NCI-H2196 (cell line): ENCODE measurements around the gene AGAP1.

ENCODE experiments used
- DNase-seq: peaks from one replicate; lab custom pipeline; 2025; ENCODE audit not compliant: unreplicated experiment; lab: John Stamatoyannopoulos, UW

Gene AGAP1

DNA sequence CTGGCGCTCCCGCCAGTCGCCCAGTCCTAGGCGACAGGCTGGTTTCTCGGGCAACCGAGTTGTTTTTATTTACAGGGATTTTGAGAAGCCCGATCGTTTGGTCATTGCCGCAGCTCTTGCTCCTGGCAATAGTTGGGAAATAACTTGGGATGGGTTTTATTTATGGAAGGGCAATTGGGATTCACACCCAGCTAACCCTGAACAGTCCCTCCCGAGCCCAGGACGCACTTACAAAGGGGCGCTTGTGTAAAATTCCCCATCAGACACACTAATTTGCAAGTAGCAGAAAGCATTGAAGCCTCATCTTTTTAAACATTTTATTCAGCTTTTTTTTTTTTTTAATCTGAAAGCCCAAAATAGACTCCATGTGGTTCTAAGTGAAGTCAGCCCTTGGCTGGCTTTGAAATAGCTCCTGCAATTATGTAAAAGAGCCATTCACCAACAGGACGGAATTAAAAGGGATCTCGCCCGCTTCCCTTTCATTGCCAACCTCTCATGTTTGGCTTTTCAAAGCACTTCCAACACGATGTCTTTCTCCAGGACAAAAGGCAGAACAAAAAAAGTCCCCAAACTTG is 677.9 kb downstream of the AGAP1 start:
- DNase-seq = no peak

DNA sequence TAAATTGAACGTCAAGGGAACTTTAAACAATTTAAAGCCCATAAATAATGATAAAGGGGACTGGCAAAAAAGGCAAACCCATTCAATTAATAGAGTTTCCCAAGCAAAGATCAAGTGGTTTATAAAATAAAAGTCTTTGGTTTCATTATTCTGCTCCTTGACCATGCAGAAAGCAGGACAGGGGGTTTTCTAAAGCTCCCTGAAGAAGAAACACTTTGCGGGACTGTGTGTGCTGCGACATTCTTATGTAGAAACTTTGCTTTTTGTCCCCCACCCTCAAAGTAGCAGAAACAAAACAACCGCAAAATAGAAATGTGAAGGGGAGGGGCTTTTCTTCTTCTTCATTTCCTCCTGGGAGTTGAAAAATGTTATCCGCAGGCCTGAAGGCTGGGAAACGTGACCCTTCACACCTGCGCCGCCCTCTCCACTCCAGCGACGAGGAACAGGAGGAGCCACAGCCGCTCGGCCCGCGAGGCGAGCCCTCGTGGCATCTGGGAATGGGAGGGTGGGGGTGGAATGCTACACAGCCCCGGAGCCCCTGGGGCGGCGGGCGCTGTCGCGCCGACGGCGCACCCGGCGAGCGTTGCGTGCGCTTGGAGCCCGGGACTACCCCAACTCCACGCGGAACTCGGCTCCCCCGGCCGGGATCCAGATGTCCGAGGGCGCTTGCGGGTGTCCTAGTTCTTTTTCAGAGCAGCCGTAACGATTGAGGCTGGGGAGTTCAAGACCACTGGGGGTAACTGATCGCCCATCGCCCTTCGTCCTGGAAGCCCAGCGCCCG is 678.6 kb downstream of the AGAP1 start:
- no peak for DNase-seq

DNA sequence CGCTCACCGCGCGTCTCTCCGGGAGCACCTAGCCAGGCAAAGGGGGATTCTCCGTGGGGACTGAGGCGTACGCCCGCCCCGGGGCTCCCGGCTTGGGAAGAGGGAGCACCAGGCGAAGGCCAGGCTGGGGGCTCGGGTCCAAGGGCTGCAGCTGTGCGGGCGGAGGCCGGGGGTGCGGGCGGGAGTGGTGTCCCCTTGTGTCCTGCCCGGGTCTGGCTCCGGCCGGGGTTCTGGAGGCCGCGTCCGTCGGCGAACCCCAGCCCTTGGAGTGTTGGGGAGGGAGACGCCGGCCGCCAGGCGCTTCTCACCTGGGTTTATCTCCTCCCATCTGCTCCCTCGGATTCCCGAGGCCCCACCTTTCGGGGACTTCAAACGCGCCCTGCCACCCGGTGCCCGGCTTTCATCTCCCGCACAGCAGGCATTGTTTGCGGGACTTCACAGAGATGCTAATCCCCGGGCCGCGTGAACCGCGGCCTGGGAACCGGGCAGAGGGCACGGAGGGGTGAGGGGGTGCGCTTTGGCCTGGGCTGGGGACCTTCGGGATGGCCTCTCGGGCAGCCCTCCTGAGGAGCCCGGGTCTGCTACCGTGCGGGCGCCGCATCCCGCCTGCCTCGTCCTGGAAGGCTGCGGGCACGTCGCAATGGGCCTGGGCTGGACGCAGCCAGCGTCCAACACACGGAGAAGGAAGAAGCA is 679.3 kb downstream of the AGAP1 start:
- DNase-seq = no peak

DNA sequence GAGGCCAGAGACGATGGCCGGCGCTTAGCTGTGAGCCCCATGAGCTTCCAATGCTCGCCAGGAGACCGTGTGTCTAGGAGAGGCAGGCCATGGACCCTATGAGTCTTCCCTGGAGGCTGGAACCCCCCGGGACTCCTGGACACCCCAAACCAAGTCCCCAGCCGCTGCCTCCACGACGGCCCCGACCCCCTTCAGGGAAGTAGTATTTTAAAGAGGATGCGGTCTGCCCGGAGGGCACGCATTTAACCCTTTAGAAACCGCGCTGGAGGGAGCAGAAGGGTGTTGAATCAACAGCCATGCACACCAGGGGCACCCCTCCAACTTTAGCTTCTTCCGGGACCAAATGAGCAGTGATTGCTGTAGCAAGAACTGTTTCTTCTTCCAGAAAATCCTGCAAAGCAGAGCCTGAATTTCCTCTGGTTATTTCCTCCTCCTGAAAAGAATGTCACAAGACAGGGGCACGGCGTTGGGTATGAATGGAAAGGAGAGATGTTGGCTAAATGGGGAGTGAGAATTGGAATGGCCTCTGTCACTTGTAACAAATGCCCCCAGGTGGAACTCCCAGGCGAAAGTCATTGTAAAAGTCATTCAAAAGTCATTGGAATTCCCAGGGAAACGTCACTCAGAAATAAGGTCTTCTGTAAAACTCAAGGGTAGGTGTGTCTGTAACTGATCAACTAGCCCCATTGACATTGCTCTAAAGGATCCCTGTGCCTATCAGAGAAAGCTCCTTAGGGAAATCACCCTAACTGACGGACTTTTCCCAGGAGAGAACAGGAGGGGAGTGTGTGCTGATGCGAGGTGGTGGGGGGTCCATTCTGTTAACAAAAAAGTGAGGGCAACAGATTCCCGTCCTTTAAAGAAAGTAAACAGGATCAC is 680.1 kb downstream of the AGAP1 start:
- DNase-seq = no peak

DNA sequence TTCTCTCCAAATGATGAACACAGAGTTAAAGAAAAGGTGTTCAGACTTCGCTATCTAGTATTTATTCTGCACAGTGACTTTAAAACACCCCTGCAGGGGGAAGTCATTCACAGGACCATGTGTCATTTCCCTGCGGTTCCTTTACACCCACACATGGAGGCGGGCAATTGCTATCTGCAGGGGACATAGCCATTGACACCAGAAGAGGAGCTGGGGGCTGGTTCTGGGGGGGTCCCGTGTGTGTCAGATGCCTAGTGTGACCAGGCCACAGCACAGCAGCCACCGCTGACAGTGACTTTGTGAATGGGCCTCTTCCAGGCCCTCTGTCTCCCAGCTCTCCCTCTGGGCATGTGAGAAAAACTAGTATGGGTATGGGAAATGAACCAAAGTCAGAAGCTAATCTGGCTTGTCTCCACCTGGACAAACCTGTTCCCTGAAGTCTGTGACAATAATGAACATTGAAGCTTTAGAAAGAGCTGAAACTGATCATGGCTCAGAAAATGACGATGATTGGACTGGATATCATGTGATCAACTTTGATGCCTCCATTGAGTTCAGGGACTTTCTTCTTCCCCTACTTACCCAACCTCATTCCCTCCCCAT is 681.8 kb downstream of the AGAP1 start:
- DNase-seq = no peak

DNA sequence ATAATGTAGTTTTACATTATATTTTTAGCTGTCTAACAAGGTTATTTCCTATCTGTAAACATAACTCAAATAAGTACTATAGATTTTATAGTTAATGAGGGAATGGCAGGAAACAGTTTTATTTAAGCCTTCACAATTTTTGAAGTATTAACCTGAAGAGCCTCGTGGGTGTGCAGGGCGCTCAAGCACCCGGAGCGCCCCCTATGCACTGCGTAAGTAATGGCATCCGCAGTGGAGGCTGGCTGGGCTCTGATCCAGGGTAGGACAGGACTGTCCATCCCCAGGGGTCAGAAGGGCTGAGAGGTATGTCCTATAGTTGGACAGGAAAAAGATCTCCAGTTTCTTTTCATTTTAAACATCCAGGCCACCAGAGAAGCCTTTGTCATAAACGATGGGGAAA is 682.6 kb downstream of the AGAP1 start:
- no peak for DNase-seq

DNA sequence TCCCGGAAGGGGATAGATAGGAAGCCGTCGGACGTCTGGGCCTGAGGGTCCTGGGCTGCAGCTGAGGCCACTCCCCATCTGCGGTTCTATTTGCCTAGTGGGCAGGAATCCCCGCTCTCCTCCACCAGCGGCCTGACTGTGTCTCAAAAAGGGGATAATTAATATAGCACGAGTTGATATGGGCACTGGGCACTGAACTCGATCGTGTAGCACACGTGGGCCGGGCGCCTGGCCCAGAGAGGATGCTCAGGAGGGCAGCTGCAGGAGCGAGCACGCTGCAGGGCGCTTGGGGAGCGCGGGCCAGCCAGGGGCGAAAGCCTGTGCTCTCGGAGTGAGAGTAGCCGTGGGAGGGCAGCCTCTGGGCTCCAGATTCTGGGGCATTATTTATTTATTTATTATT is 683.1 kb downstream of the AGAP1 start:
- no peak for DNase-seq

DNA sequence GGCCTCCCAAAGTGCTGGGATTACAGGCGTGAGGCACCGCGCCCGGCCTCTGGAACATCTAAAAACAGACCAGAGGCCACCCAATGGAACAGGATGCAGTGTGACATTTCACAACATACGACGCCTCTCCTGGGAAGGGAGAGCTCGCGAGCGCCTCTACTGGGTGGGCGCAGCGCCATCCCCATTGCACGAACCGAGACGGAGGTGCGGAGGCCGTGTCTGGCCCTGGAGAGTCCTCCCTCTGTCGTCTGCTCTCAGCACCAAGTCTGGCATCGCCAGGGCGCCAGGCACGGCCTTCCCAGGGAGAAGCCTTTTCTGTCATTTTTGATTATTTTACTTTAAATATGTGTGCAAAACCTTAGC is 683.7 kb downstream of the AGAP1 start:
- DNase-seq = no peak

DNA sequence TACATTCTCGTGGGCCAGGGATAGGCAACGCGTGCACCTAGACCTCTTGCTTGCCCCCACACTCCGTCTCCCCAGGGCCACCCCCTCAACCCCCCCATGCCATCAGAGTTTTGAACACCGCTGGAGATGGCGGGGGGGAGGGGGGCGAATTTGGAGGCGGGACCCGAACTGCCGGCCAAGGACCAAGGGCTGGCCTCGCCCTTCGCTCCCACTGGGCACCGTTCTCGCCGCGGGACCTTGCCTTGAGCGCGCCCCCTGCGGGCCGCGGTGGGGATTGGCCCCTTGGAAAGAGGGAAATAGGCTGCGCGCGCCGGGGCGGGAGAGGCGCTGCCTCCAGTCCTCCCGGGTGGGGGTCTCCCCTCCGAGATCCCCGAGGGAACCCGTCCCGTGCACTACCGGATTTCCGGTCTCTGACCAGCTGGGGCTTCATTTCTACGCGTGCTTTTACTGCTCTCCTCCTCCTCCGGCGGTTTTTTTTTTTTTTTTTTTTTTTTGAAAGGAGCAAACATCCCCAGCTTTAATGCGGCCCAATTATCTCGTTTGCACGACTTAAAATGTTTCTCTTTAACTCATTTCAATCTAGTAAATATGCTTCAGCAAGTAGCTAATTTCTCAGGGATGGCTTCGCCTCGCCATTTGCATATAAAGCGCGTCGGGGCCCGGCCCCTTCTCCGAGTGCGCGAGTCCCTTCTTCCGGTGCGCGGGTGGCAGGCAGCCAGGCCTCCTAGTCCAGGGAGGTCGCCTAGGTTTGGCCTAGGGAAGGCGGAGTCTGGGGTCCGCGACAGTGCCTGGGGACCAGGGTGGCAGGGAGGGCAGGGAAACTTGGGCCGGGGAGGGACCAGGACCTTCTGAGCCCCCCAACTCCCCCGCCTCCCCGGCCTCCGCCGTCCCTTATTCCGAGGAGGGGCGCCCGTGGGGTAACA is 684.4 kb downstream of the AGAP1 start:
- DNase-seq = peak; percentile 91

DNA sequence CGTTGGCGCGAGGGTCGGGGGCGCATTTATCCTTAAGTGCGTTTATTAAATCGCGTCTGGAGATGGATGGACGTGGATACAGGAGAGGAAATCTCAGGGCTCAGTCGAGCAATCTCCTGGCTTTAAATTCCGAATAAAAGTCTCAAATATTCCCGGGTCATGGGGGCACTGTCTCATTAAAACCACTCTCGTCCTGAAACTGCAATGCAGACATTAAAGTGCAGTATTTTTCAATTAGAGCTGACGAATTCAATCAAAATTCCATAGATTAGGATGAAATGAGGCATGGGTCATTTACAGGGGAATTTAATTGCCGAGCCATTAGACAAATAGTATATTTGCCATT is 685.0 kb downstream of the AGAP1 start:
- no peak for DNase-seq

DNA sequence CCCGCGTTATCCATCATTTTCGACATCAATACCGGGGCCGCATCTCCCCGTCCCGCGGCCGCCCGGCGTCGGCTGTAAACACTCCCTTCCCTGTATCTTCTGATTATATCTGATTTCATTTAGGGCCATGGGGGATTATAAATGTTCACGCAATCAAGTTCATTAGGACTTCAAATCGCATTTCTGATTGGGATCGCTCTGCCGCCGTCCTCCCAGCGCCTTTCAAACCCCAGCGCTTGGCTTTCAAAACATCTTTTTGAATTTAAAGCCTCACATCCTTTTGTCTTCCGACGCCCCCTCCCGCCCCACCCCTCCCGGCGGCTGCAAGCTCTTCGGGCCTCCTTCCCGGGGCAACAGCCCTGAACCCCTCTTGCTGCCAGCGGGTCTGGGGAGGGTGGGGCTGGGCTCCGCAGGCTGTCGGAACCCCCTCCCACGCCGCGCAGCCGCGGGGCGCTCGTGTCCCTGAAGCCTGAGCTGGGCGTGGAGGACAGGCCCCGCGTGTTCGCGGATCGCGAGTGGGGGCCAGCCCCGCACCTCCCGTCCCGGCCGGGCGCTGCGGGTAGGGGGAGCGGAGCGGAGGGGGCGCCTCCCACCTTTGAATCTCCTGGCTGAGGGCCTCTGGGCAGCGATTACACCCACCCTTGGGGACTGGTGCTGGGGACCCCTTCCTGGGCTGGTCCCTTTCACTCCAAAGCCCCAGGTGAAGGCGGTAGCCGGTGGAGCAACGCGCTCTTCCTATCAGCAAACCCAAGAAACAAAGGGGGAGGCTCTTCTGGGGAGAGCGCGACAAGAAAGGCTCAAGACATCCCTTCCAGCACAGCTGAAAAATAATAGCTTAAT is 685.6 kb downstream of the AGAP1 start:
- DNase-seq = no peak

DNA sequence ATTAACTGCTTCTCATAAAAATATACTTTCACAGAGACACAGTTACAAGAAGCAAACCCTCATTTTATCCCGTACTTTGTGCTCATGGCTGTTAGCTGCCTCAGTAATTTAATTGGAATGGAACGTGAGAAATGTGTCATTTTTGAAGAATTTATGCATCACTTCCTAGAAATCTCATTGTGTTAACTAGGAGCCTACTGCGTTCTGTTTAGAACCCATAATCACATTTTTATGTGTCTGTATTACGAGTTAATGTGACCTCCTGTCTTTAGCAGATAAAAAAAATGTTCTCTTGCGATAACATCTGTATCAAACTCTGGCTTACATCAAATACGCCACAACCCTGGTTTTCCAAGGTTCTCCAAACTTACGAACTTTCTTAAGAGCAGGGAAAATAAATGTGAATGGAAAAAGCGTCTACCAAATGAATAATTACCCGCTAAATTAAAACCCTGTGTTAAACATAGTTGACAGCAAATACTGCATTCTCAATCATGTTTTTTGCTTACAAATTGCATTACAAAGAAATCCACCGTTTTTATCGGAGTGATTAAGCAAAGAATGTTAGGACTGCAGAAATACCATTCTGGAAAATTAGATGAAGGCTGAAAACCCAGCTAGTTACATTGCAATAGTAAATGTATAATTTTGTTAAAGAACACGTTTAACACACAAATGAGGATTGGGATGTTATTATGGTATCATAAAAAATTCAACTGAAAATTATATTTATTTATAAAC is 686.4 kb downstream of the AGAP1 start:
- no peak for DNase-seq

DNA sequence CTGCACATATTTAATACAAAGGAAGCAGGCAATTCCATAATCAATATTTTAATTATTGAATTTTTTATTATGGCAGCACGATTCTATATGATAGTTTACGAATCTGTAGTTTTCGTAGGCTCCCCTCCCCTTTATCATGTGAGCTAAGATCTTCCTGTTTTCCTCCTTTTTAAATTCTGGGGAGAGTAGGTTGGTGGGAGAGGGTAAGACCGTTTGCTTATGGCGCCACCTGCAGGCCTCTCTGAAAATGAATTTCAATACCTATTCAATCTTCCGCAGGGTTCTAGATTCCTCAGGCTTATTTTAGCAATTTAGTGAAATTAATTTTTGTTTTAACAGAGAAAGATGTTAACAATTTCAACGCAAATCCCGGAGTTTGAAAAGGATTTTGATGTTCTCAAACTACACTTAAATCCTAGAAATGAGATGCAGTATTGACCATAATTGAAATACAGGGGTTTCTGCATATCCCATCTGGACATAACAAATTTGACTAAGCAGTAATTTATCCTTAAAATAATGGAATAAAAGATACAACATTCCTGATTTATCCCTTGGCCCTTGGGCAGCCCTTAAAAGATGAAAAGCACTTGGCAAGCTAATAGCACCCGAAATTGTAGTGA is 687.1 kb downstream of the AGAP1 start:
- DNase-seq = peak; percentile 69
